Naive thymus-derived CD4-positive, alpha-beta T cell (primary cell): ENCODE measurements around the gene PCDHGA9. TPM values are rescaled to one million over a fixed set of nuclear protein-coding genes. Genes with fewer than 3 reads are reported as not detected.
"Not testable (repeated sequence)": the region's sequence is repeated elsewhere in the genome, so short reads cannot be mapped to it uniquely, and the experiment has no call there.

ENCODE experiments used
- ATAC-seq: fragments of 150-1000 bp; cut with Tn5 transposase; 2 replicates; pipeline ENCODE4 v1.10.0; 2021; ENCODE audit warnings: mild to moderate bottlenecking, moderate library complexity
- CTCF ChIA-PET: fragments of 350-600 bp; sonication (Branson Sonifier 250); formaldehyde crosslinking; loops from one replicate; lab custom pipeline; 2021; ENCODE audit warnings: antibody characterized with exemption; lab: Charles Lee
- POLR2A ChIA-PET: fragments of 350-600 bp; sonication (Branson Sonifier 250); formaldehyde crosslinking; loops from one replicate; lab custom pipeline; 2021; ENCODE audit warnings: antibody characterized with exemption, inconsistent platforms; lab: Charles Lee
- DNase-seq, 9 donors: peaks; one replicate each; pipeline versions ENCODE4 v3.0.0 to v3.0.0-alpha.2; 2020 to 2022; ENCODE audit warnings: mixed read lengths in 1 of 9
- H3K27ac ChIP-seq: one replicate; pipeline ENCODE4 v1.7.0; 2013; ENCODE audit warnings: mild to moderate bottlenecking, low read depth, low read length, moderate library complexity
- H3K27me3 ChIP-seq, 2 donors: one replicate each; pipeline ENCODE4 v1.7.0; 2013; ENCODE audit warnings: low read length in 2 of 2, mild to moderate bottlenecking in 2 of 2, moderate library complexity in 2 of 2; ENCODE audit not compliant: control insufficient read depth in 2 of 2, insufficient read depth in 2 of 2
- H3K36me3 ChIP-seq, 3 experiments: 1 replicate in 2 of 3; 2 replicates in 1 of 3; pipeline ENCODE4 v1.7.0; 2013; ENCODE audit warnings: low read length in 3 of 3, mild to moderate bottlenecking in 3 of 3, moderate library complexity in 1 of 3; ENCODE audit not compliant: insufficient read depth in 3 of 3, control insufficient read depth in 2 of 3
- H3K4me1 ChIP-seq, 2 donors: one replicate each; pipeline ENCODE4 v1.7.0; 2013; ENCODE audit warnings: low read length in 2 of 2, mild to moderate bottlenecking in 2 of 2, moderate library complexity in 1 of 2; ENCODE audit not compliant: control insufficient read depth in 2 of 2, insufficient read depth in 2 of 2
- H3K4me3 ChIP-seq: 2 replicates; pipeline ENCODE4 v1.7.0; 2013; ENCODE audit warnings: mild to moderate bottlenecking, low read length
- H3K9me3 ChIP-seq, 3 experiments: 1 replicate in 2 of 3; 2 replicates in 1 of 3; pipeline ENCODE4 v1.7.0; 2013; ENCODE audit warnings: low read length in 3 of 3; ENCODE audit not compliant: control insufficient read depth in 2 of 3
- H3K27ac Mint-ChIP-seq, 9 donors: one replicate each; pipeline ENCODE4 v1.8.0; 2020 to 2022; ENCODE audit warnings: mixed read lengths in 9 of 9, mild to moderate bottlenecking in 8 of 9, moderate library complexity in 5 of 9, inconsistent platforms in 2 of 9
- H3K27me3 Mint-ChIP-seq, 5 donors: one replicate each; pipeline ENCODE4 v1.8.0; 2021 to 2022; ENCODE audit warnings: mixed read lengths in 5 of 5, mild to moderate bottlenecking in 1 of 5
- H3K36me3 Mint-ChIP-seq, 5 donors: one replicate each; pipeline ENCODE4 v1.8.0; 2020 to 2022; ENCODE audit warnings: mixed read lengths in 5 of 5, mild to moderate bottlenecking in 3 of 5, inconsistent platforms in 1 of 5
- H3K4me1 Mint-ChIP-seq, 7 donors: one replicate each; pipeline ENCODE4 v1.8.0; 2020 to 2022; ENCODE audit warnings: mixed read lengths in 7 of 7, mild to moderate bottlenecking in 3 of 7, inconsistent platforms in 1 of 7
- H3K4me3 Mint-ChIP-seq, 10 donors: one replicate each; pipeline ENCODE4 v1.8.0; 2020 to 2022; ENCODE audit warnings: mild to moderate bottlenecking in 10 of 10, mixed read lengths in 10 of 10, moderate library complexity in 6 of 10, inconsistent platforms in 2 of 10
- H3K9me3 Mint-ChIP-seq, 11 donors: one replicate each; pipeline ENCODE4 v1.8.0; 2020 to 2022; ENCODE audit warnings: mixed read lengths in 11 of 11, mild to moderate bottlenecking in 4 of 11, inconsistent platforms in 1 of 11, moderate library complexity in 1 of 11
- intact Hi-C, 2 donors: fragments of 100-400 bp; cut with micrococcal nuclease; formaldehyde crosslinking; loops; one replicate each; pipeline ENCODE4 v1.15.1; 2023
- polyA plus RNA-seq, 2 donors: library from polyadenylated mRNA; unstranded; fragments of 300-500 nt; fragmentation: Illumina TruSeq; gene quantifications; one replicate each; pipeline ENCODE4 v1.2.3, GENCODE V29; 2021
- total RNA-seq, 6 experiments: library from RNA in 5 of 6; stranded (reverse) in 5 of 6; gene quantifications; 1 replicate in 5 of 6; 2 replicates in 1 of 6; pipeline ENCODE4 v1.2.3 and lab custom pipeline; 2021 to 2026

Gene PCDHGA9
- total and polyA plus RNA-seq, 7 experiments from 2014 or later = 0.16 to 0.41 (median 0.22) TPM; not detected in 3

DNA sequence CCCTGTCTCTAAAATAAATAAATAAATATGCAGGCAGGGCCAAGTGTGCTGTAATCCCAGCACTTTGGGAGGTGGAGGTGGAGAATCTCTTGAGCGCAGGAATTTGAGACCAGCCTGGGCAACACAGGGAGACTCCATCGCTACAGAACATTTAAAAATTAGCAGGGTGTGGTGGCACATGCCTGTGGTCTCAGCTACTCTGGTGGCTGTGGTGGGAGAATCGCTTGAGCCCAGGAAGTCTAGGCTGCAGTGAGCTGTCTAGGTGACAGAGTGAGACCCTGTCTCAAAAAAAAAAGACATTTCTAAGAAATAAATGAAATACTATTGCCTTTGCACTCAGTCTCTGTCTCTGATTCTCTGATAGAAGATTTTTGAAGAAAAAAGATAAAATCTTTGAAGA lies 9.0 kb downstream of the PCDHGA9 start:
- Histone ChIP-seq H3K4me3 (no peak overlapping the region), H3K27ac (no peak overlapping the region), H3K4me1 (peaks cover 0 to 5% of the 10 kb centered on the region in 2 donors), H3K27me3 (peaks cover 22% of the 10 kb centered on the region in 2 donors), H3K9me3 (peaks cover 0 to 31% (median 0%) of the 10 kb centered on the region in 3 experiments), H3K36me3 (no peaks in the 10 kb centered on the region)
- Mint-ChIP-seq H3K27me3 (peaks cover 68 to 81% (median 75%) of the 10 kb centered on the region in 5 donors), H3K36me3 (peaks cover 4 to 33% (median 16%) of the 10 kb centered on the region in 5 donors), H3K9me3 (peaks cover 14 to 80% (median 50%) of the 10 kb centered on the region in 11 donors), H3K4me3 (no peak overlapping the region), H3K4me1 (peaks cover 11 to 30% (median 19%) of the 10 kb centered on the region in 7 donors), H3K27ac (no peak overlapping the region)
- POLR2A ChIA-PET = no interaction called here
- ATAC-seq = no peak
- CTCF ChIA-PET = interaction anchor here (3.2 kb wide), 1 partner anchor 152 kb away, joined by 17 read pairs; no protein-coding TSS in a partner anchor
- no peak for DNase-seq
- intact Hi-C loops = loop anchor here in 1 of 2 donors (5.0 to 10.0 kb wide), 2 partner anchors 89 to 463 kb away; partner anchors contain the start of genes PCDH1 and TAF7

GRCh38 chr5:141412854-141413539 lies 10.4 kb downstream of the PCDHGA9 start, which contains the start of gene PCDHGA10:
TSS of gene PCDHGA10 (plus strand) at chr5:141412987. CDS start at chr5:141413176, 189 bp downstream.
- ChIA-PET POLR2A (no interaction called here), CTCF (interaction anchor here (0.6 to 3.2 kb wide), 10 partner anchors 17 to 154 kb away, joined by 3 to 17 read pairs (median 4); partner anchors contain the start of gene PCDHGA12)
- DNase-seq (peak in 7 of 9 donors; percentile 38 to 66 (median 52)), ATAC-seq (peak; percentile 84)
- peak within 1 kb of the TSS; percentile 83 to 92 (median 87) for H3K4me3 Mint-ChIP-seq
- Histone ChIP-seq H3K27me3 (peaks cover 23% of the 10 kb centered on the region in 2 donors), H3K4me1 (peaks cover 0 to 5% of the 10 kb centered on the region in 2 donors), H3K36me3 (no peaks in the 10 kb centered on the region), H3K9me3 (peaks cover 0 to 32% (median 0%) of the 10 kb centered on the region in 3 experiments), H3K27ac (no peak within 1 kb of the TSS), H3K4me3 (peak within 1 kb of the TSS; percentile 73)
- H3K27me3 Mint-ChIP-seq = peaks cover 69 to 80% (median 75%) of the 10 kb centered on the region in 5 donors
- peaks cover 13 to 27% (median 19%) of the 10 kb centered on the region in 7 donors for H3K4me1 Mint-ChIP-seq
- H3K36me3 Mint-ChIP-seq = peaks cover 4 to 36% (median 19%) of the 10 kb centered on the region in 5 donors
- H3K27ac Mint-ChIP-seq = peak within 1 kb of the TSS in 2 of 9 donors; percentile 54 to 56
- peaks cover 11 to 77% (median 49%) of the 10 kb centered on the region in 11 donors for H3K9me3 Mint-ChIP-seq
- intact Hi-C loops = loop anchor here (1.0 to 10.0 kb wide), 7 partner anchors 91 to 462 kb away; partner anchors contain the start of genes TAF7 (in 2 of the 2) and PCDH1 (in 1 of the 2)

DNA sequence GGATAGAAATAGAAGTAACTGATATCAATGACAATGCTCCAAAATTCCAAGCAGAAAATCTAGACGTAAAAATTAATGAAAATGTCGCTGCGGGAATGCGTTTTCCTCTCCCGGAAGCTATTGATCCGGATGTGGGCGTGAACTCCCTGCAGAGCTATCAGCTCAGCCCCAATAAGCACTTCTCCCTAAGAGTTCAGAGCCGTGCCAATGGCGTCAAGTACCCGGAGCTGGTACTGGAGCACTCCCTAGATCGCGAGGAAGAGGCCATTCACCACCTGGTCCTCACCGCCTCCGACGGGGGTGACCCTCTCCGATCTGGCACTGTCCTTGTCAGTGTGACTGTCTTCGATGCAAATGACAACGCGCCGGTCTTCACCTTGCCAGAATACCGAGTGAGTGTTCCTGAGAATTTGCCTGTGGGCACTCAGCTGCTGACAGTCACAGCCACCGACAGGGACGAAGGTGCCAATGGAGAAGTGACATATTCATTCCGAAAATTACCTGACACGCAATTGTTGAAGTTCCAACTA lies 11.0 kb downstream of the PCDHGA9 start:
- POLR2A ChIA-PET = no interaction called here
- H3K27me3 ChIP-seq = peaks cover 23 to 27% of the 10 kb centered on the region in 2 donors
- H3K36me3 Mint-ChIP-seq = peaks cover 4 to 39% (median 16%) of the 10 kb centered on the region in 5 donors
- H3K9me3 ChIP-seq = peaks cover 0 to 33% (median 6%) of the 10 kb centered on the region in 3 experiments
- peak overlapping the region in 2 of 9 donors; percentile 54 to 56 for H3K27ac Mint-ChIP-seq
- peak overlapping the region; percentile 83 to 92 (median 87) for H3K4me3 Mint-ChIP-seq
- peaks cover 0 to 5% of the 10 kb centered on the region in 2 donors for H3K4me1 ChIP-seq
- peaks cover 69 to 81% (median 75%) of the 10 kb centered on the region in 5 donors for H3K27me3 Mint-ChIP-seq
- peaks cover 13 to 77% (median 49%) of the 10 kb centered on the region in 11 donors for H3K9me3 Mint-ChIP-seq
- peak overlapping the region; percentile 73 for H3K4me3 ChIP-seq
- ATAC-seq = no peak
- H3K27ac ChIP-seq = no peak overlapping the region
- DNase-seq = no peak
- H3K4me1 Mint-ChIP-seq = peaks cover 16 to 26% (median 19%) of the 10 kb centered on the region in 7 donors
- CTCF ChIA-PET = interaction anchor here (0.8 to 3.2 kb wide), 6 partner anchors 99 to 153 kb away, joined by 3 to 17 read pairs (median 4); no protein-coding TSS in a partner anchor
- H3K36me3 ChIP-seq = no peaks in the 10 kb centered on the region
- intact Hi-C loops = loop anchor here (1.0 to 10.0 kb wide), 6 partner anchors 91 to 461 kb away; partner anchors contain the start of genes TAF7 (in 2 of the 2) and PCDH1 (in 1 of the 2)

DNA sequence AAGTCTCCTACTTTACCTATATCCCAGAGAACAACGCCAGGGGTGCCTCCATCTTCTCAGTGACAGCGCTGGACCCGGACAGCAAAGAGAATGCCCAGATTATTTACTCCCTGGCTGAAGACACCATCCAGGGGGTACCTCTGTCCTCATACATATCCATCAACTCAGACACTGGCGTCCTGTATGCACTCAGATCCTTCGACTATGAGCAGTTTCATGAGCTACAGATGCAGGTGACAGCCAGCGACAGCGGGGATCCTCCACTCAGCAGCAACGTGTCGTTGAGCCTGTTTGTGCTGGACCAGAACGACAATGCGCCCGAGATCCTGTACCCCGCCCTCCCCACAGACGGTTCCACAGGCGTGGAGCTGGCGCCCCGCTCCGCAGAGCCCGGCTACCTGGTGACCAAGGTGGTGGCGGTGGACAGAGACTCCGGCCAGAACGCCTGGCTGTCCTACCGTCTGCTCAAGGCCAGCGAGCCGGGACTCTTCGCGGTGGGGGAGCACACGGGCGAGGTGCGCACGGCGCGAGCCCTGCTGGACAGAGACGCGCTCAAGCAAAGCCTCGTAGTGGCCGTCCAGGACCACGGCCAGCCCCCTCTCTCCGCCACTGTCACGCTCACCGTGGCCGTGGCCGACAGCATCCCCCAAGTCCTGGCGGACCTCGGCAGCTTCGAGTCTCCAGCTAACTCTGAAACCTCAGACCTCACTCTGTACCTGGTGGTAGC lies 12.1 kb downstream of the PCDHGA9 start:
- POLR2A ChIA-PET, CTCF ChIA-PET, ATAC-seq, H3K4me1 ChIP-seq, H3K27ac ChIP-seq, H3K4me3 ChIP-seq, H3K36me3 ChIP-seq, H3K27ac Mint-ChIP-seq, DNase-seq: not testable (repeated sequence)
- Histone ChIP-seq H3K9me3 (peaks cover 0 to 33% (median 12%) of the 10 kb centered on the region in 3 experiments), H3K27me3 (peaks cover 23 to 28% of the 10 kb centered on the region in 2 donors)
- Mint-ChIP-seq H3K4me3 (peak overlapping the region in 9 of 10 donors; percentile 1 to 89 (median 40)), H3K27me3 (peaks cover 67 to 78% (median 73%) of the 10 kb centered on the region in 5 donors), H3K36me3 (peaks cover 4 to 37% (median 12%) of the 10 kb centered on the region in 5 donors), H3K4me1 (peaks cover 16 to 28% (median 19%) of the 10 kb centered on the region in 7 donors), H3K9me3 (peaks cover 11 to 76% (median 44%) of the 10 kb centered on the region in 11 donors)
- intact Hi-C loops = loop anchor here in 1 of 2 donors (5.0 to 10.0 kb wide), 3 partner anchors 52 to 460 kb away; partner anchors contain the start of genes PCDH1, PCDHGA5 and TAF7

DNA sequence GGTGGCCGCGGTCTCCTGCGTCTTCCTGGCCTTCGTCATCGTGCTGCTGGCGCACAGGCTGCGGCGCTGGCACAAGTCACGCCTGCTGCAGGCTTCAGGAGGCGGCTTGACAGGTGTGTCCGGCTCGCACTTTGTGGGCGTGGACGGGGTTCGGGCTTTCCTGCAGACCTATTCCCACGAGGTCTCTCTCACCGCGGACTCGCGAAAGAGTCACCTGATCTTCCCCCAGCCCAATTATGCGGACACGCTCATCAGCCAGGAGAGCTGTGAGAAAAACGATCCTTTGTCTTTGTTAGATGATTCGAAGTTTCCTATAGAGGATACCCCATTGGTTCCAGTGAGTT lies 12.7 kb downstream of the PCDHGA9 start:
- H3K36me3 ChIP-seq, H3K4me3 ChIP-seq, DNase-seq, H3K27ac ChIP-seq, ATAC-seq, POLR2A ChIA-PET, CTCF ChIA-PET, H3K4me1 ChIP-seq, H3K27ac Mint-ChIP-seq: not testable (repeated sequence)
- Mint-ChIP-seq H3K4me1 (peaks cover 16 to 28% (median 19%) of the 10 kb centered on the region in 7 donors), H3K27me3 (peaks cover 68 to 80% (median 75%) of the 10 kb centered on the region in 5 donors), H3K9me3 (peaks cover 11 to 77% (median 43%) of the 10 kb centered on the region in 11 donors), H3K36me3 (peaks cover 2 to 38% (median 10%) of the 10 kb centered on the region in 5 donors), H3K4me3 (peak overlapping the region in 4 of 10 donors; percentile 27 to 53 (median 39))
- intact Hi-C loops = loop anchor here in 1 of 2 donors (5.0 to 10.0 kb wide), 2 partner anchors 53 to 460 kb away; partner anchors contain the start of genes PCDH1 and PCDHGA5
- Histone ChIP-seq H3K27me3 (peaks cover 23 to 34% of the 10 kb centered on the region in 2 donors), H3K9me3 (peaks cover 0 to 33% (median 15%) of the 10 kb centered on the region in 3 experiments)
